Measurements from ENCODE around the gene EIF4EBP3. TPM values are rescaled to one million over a fixed set of nuclear protein-coding genes. Genes with fewer than 3 reads are reported as not detected.
"Not testable (repeated sequence)": the region's sequence is repeated elsewhere in the genome, so short reads cannot be mapped to it uniquely, and the experiment has no call there.

EIF4EBP3 gene
- total RNA-seq, 4 donors from 2014 or later, result 12.3 to 29.4 (median 14.9) TPM

- TF ChIP-seq POLR2A (IDR thresholded peaks at IDR 0.05), result no peak
- no peak for TF ChIP-seq CTCF (IDR thresholded peaks at IDR 0.05)
- peak in 1 of 2 donors; percentile 23 for TF ChIP-seq EP300 (IDR thresholded peaks at IDR 0.05)
- no peak for DNase-seq (ENCODE audit: low spot score in 2 of 2)
- no peak overlapping the region for H3K4me3 ChIP-seq
- no peaks in the 10 kb centered on the region for H3K36me3 ChIP-seq
- H3K27me3 ChIP-seq, result no peaks in the 10 kb centered on the region
- WGBS, 2 donors, result 42 to 47% methylated on average over 5 of the region's 5 CpGs
- peak overlapping the region in 2 of 4 donors; percentile 36 to 55 for H3K27ac ChIP-seq
- H3K9me3 ChIP-seq, result no peaks in the 10 kb centered on the region
- H3K4me1 ChIP-seq, result peaks cover 0 to 19% (median 8%) of the 10 kb centered on the region in 4 donors
Measured at GRCh38 chr5:140588311-140589070, 41.0 kb downstream of the EIF4EBP3 start.

GRCh38 chr5:140590861-140591260, 43.4 kb downstream of the EIF4EBP3 start:
- no peak for DNase-seq (ENCODE audit: low spot score in 2 of 2)
- Histone ChIP-seq H3K36me3 (no peaks in the 10 kb centered on the region), H3K4me3 (no peak overlapping the region), H3K27me3 (no peaks in the 10 kb centered on the region), H3K9me3 (no peaks in the 10 kb centered on the region), H3K4me1 (peaks cover 0 to 32% (median 8%) of the 10 kb centered on the region in 4 donors), H3K27ac (no peak overlapping the region)
- 78 to 84% methylated on average over 7 of the region's 7 CpGs for WGBS, 2 donors
- TF ChIP-seq POLR2A (IDR thresholded peaks at IDR 0.05) (no peak), CTCF (IDR thresholded peaks at IDR 0.05) (no peak), EP300 (IDR thresholded peaks at IDR 0.05) (no peak)

- Histone ChIP-seq H3K36me3 (no peaks in the 10 kb centered on the region), H3K4me1 (peaks cover 0 to 38% (median 8%) of the 10 kb centered on the region in 4 donors), H3K27me3 (no peaks in the 10 kb centered on the region), H3K4me3 (peak overlapping the region in 1 of 4 donors; percentile 17), H3K9me3 (no peaks in the 10 kb centered on the region), H3K27ac (no peak overlapping the region)
- WGBS, 2 donors, result 71 to 81% methylated on average over 5 of the region's 5 CpGs
- no peak for TF ChIP-seq POLR2A (IDR thresholded peaks at IDR 0.05)
- TF ChIP-seq CTCF (IDR thresholded peaks at IDR 0.05), result no peak
- TF ChIP-seq EP300 (IDR thresholded peaks at IDR 0.05), result no peak
- DNase-seq (ENCODE audit: low spot score in 2 of 2), result no peak
Measured at GRCh38 chr5:140591747-140592372, 44.4 kb downstream of the EIF4EBP3 start.

DNA sequence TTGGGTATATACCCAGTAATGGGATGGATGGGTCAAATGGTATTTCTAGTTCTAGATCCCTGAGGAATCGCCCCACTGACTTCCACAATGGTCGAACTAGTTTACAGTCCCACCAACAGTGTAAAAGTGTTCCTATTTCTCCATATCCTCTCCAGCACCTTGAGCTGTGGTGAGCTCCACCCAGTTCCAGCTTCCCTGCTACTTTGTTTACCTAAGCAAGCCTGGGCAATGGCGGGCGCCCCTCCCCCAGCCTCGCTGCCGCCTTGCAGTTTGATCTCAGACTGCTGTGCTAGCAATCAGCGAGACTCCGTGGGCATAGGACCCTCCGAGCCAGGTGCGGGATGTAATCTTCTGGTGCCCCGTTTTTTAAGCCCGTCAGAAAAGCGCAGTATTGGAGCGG, 45.6 kb downstream of the EIF4EBP3 start:
- H3K9me3 ChIP-seq; DNase-seq (ENCODE audit: low spot score in 2 of 2); H3K4me3 ChIP-seq; H3K36me3 ChIP-seq; H3K27me3 ChIP-seq; H3K27ac ChIP-seq: not testable (repeated sequence)
- peaks cover 0 to 38% (median 8%) of the 10 kb centered on the region in 4 donors for H3K4me1 ChIP-seq
- WGBS, 2 donors, result 61 to 62% methylated on average over 13 of the region's 14 CpGs

GRCh38 chr5:140594169-140594568, 46.7 kb downstream of the EIF4EBP3 start:
- Histone ChIP-seq H3K9me3 (no peaks in the 10 kb centered on the region), H3K27ac (no peak overlapping the region), H3K27me3 (no peaks in the 10 kb centered on the region), H3K4me1 (peaks cover 0 to 31% (median 3%) of the 10 kb centered on the region in 4 donors), H3K4me3 (no peak overlapping the region), H3K36me3 (no peaks in the 10 kb centered on the region)
- no peak for DNase-seq (ENCODE audit: low spot score in 2 of 2)
- TF ChIP-seq EP300 (IDR thresholded peaks at IDR 0.05), result no peak
- 56 to 100% methylated on average over 2 to 3 of the region's 6 CpGs for WGBS, 2 donors
